GM12878 (cell line): ENCODE measurements around the gene TGFB3. TPM values are rescaled to one million over a fixed set of nuclear protein-coding genes. Genes with fewer than 3 reads are reported as not detected.

Source experiments
- ATAC-seq: fragments of 200-7000 bp; cut with Tn5 transposase; 3 replicates; pipeline ENCODE4 v1.9.1; 2020; ENCODE audit warnings: mild to moderate bottlenecking, moderate library complexity
- BruUV-seq: library from RNA; stranded (reverse); fragments of 400-500 nt; replicated peaks from 2 replicates; lab custom pipeline; 2021; lab: Mats Ljungman, UMichigan
- CTCF ChIA-PET: fragments of 300-600 bp; sonication (Branson Sonifier 250); formaldehyde crosslinking; extraction: SDS; loops from one replicate; lab custom pipeline; 2021; ENCODE audit warnings: inconsistent platforms; lab: Yijun Ruan, JAX
- POLR2A ChIA-PET: fragments of 350-600 bp; formaldehyde crosslinking; extraction: SDS; loops from one replicate; lab custom pipeline; 2021; ENCODE audit warnings: inconsistent platforms; lab: Charles Lee
- RAD21 ChIA-PET: fragments of 300-600 bp; sonication (Branson Sonifier 250); formaldehyde crosslinking; loops from one replicate; lab custom pipeline; 2023; ENCODE audit warnings: antibody characterized with exemption; ENCODE audit not compliant: unreplicated experiment; lab: Charles Lee
- SMC1A ChIA-PET: fragments of 300-600 bp; sonication (Branson Sonifier 250); formaldehyde crosslinking; loops from one replicate; lab custom pipeline; 2023; ENCODE audit not compliant: unreplicated experiment, uncharacterized antibody; lab: Charles Lee
- DNase-seq: peaks from one replicate; pipeline ENCODE4 v3.0.0-alpha.2; 2011; ENCODE audit warnings: low read depth, low spot score
- FAIRE-seq: peaks from 3 replicates; lab custom pipeline; 2011; peaks lifted over from hg19 to GRCh38; lab: Jason Lieb, UNC
- H2AFZ ChIP-seq: 2 replicates; pipeline ENCODE4 v1.6.0; 2011; ENCODE audit warnings: low read depth, low read length, control low read depth; ENCODE audit not compliant: control insufficient read depth
- H3K27ac ChIP-seq: 2 replicates; pipeline ENCODE4 v1.5.1; 2011; ENCODE audit warnings: control low read depth; ENCODE audit not compliant: control insufficient read depth, insufficient read depth
- H3K27me3 ChIP-seq, 2 experiments: replicated peaks in 1 of 2; 2 replicates each; pipeline versions ENCODE4 v1.6.0 to v1.6.1; 2011; ENCODE audit warnings: low read length in 1 of 2; ENCODE audit not compliant: control insufficient read depth in 2 of 2, insufficient read depth in 2 of 2
- H3K36me3 ChIP-seq, 2 experiments: 2 replicates each; pipeline ENCODE4 v1.5.1; 2011; ENCODE audit warnings: low read length in 1 of 2; ENCODE audit not compliant: control insufficient read depth in 2 of 2, insufficient read depth in 2 of 2
- H3K4me1 ChIP-seq: 2 replicates; pipeline ENCODE4 v1.6.1; 2011; ENCODE audit warnings: mild to moderate bottlenecking, low read length, moderate library complexity, mixed read lengths; ENCODE audit not compliant: control insufficient read depth, insufficient read depth
- H3K4me2 ChIP-seq: 2 replicates; pipeline ENCODE4 v1.6.0; 2011; ENCODE audit warnings: control low read depth; ENCODE audit not compliant: control insufficient read depth, insufficient read depth
- H3K4me3 ChIP-seq: fragments of 200-600 bp; sonication (generic); 2 replicates; pipeline ENCODE4 v1.5.1; 2016
- H3K79me2 ChIP-seq: 2 replicates; pipeline ENCODE4 v1.6.0; 2011; ENCODE audit warnings: low read length; ENCODE audit not compliant: control insufficient read depth, insufficient read depth
- H3K9ac ChIP-seq: 2 replicates; pipeline ENCODE4 v1.8.0; 2011; ENCODE audit warnings: low read length, control low read depth, mixed read lengths; ENCODE audit not compliant: control insufficient read depth, insufficient read depth
- H3K9me3 ChIP-seq: replicated peaks from 3 replicates; pipeline ENCODE4 v1.5.1; 2011; ENCODE audit warnings: mild to moderate bottlenecking, low read length; ENCODE audit not compliant: control insufficient read depth, insufficient read depth
- H4K20me1 ChIP-seq: 2 replicates; pipeline ENCODE4 v1.6.0; 2011; ENCODE audit not compliant: control insufficient read depth, insufficient read depth
- RAD51 ChIP-seq: fragments of 450-650 bp; IDR thresholded peaks from 2 replicates; pipeline ENCODE4 v1.6.1; 2016; ENCODE audit warnings: moderate library complexity, mild to moderate bottlenecking, inconsistent platforms
- WGBS: methylation state at CpG from one replicate; pipeline ENCODE4 v1.1.6; 2016; ENCODE audit warnings: low lambda C conversion rate; ENCODE audit not compliant: insufficient replicate concordance, insufficient coverage; ENCODE audit errors: missing lambda C conversion rate; 5-methylcytosine and 5-hydroxymethylcytosine counted together
- in situ Hi-C: fragments of 300-500 bp; cut with MboI; formaldehyde crosslinking; loops from 9 replicates; pipeline ENCODE4 v1.14.3; 2018; ENCODE audit warnings: mixed read lengths
- intact Hi-C: fragments of 100-400 bp; cut with micrococcal nuclease; formaldehyde crosslinking; loops from one replicate; pipeline ENCODE4 v1.14.2; 2022; ENCODE audit not compliant: unreplicated experiment
- polyA plus RNA-seq, 11 experiments: library from polyadenylated mRNA; depleted of rRNA in 4 of 11; unstranded in 6 of 11; stranded (reverse) in 5 of 11; fragments of >200 nt; fragmentation: Nextera tagmentation in 4 of 11; fragmentation: Illumina TruSeq in 1 of 11; extraction: Ambion mirVana in 4 of 11; extraction: Trizol in 1 of 11; gene quantifications; 1 replicate in 1 of 11; 2 replicates in 10 of 11; pipeline versions ENCODE4 v1.2.1 to v1.2.3, GENCODE V29; 2011 to 2016; ENCODE audit warnings: inconsistent platforms in 2 of 11, missing spikeins in 2 of 11, low read depth in 1 of 11
- total RNA-seq, 4 experiments: library from RNA; depleted of rRNA in 3 of 4; stranded (reverse); fragments of >200 nt in 3 of 4; fragmentation: Illumina TruSeq in 1 of 4; extraction: Trizol in 1 of 4; gene quantifications; 2 replicates each; pipeline versions ENCODE4 v1.2.1 to v1.2.3, GENCODE V29; 2013 to 2021
- TF ChIP-seq, protein P1 (sequence below): IDR thresholded peaks from 2 replicates; pipeline ENCODE4 v1.6.1; 2012; ENCODE audit warnings: low read depth, low read length, improper control_type of control experiment

The TGFB3 gene
- total and polyA plus RNA-seq, 10 of the 15 experiments (the other 5 are each of a cell fraction or from before 2014, with no cell fraction given), result 0.27 to 2.6 (median 0.82) TPM

GRCh38 chr14:75979648-75980565 lies 1.9 kb downstream of the TGFB3 start:
- H2AFZ ChIP-seq, result no peak overlapping the region
- 84% methylated on average over 24 of the region's 27 CpGs for WGBS
- TF ChIP-seq, protein P1, sequence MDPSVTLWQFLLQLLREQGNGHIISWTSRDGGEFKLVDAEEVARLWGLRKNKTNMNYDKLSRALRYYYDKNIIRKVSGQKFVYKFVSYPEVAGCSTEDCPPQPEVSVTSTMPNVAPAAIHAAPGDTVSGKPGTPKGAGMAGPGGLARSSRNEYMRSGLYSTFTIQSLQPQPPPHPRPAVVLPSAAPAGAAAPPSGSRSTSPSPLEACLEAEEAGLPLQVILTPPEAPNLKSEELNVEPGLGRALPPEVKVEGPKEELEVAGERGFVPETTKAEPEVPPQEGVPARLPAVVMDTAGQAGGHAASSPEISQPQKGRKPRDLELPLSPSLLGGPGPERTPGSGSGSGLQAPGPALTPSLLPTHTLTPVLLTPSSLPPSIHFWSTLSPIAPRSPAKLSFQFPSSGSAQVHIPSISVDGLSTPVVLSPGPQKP, result no peak
- peak; percentile 28; the same call in 1 of the 2 replicates for TF ChIP-seq RAD51
- H4K20me1 ChIP-seq, result no peaks in the 10 kb centered on the region
- intact Hi-C loops, result loop anchor here (5.0 to 10.0 kb wide), 3 partner anchors 173 to 805 kb away; partner anchors contain the start of genes FLVCR2 and TMED10
- ChIA-PET POLR2A (interaction anchor here (0.7 to 1.5 kb wide), 3 partner anchors 20 to 73 kb away, joined by 3 to 5 read pairs (median 3); no protein-coding TSS in a partner anchor), SMC1A (interaction anchor here (0.8 to 13.7 kb wide), 9 partner anchors 10 to 403 kb away, joined by 3 to 190 read pairs (median 4); no protein-coding TSS in a partner anchor), RAD21 (interaction anchor here (0.8 to 11.1 kb wide), 7 partner anchors 10 to 403 kb away, joined by 3 to 179 read pairs (median 4); no protein-coding TSS in a partner anchor), CTCF (interaction anchor here (1.0 to 15.4 kb wide), 12 partner anchors 9 to 403 kb away, joined by 3 to 390 read pairs (median 8); no protein-coding TSS in a partner anchor)
- no TSS peak for BruUV-seq
- H3K9me3 ChIP-seq, result no peaks in the 10 kb centered on the region
- no peak for DNase-seq
- H3K36me3 ChIP-seq, result no peaks in the 10 kb centered on the region
- H3K79me2 ChIP-seq, result no peaks in the 10 kb centered on the region
- H3K27ac ChIP-seq, result no peak overlapping the region
- no peak overlapping the region for H3K4me2 ChIP-seq
- in situ Hi-C loops, result loop anchor here (5.0 to 10.0 kb wide), 3 partner anchors 73 to 405 kb away; partner anchors contain the start of gene FLVCR2
- H3K27me3 ChIP-seq, result no peaks in the 10 kb centered on the region; a peak in 1 of 4 replicates
- H3K9ac ChIP-seq, result no peak overlapping the region
- no peak for FAIRE-seq
- ATAC-seq, result no peak
- peaks cover 22% of the 10 kb centered on the region for H3K4me1 ChIP-seq
- no peak overlapping the region for H3K4me3 ChIP-seq
